ENCODE results near the gene EXOC7.

- TF ChIP-seq EZH2 (IDR thresholded peaks at IDR 0.05; ENCODE audit: borderline replicate concordance, low read depth, low read length, severe bottlenecking) (no peak), CTCF (IDR thresholded peaks at IDR 0.05; ENCODE audit: borderline replicate concordance, extremely low read depth, low read length, poor library complexity, severe bottlenecking) (no peak)
Observed at GRCh38 chr17:76079956-76080767, 23.4 kb downstream of the EXOC7 start.
